K562 (cell line): ENCODE data around the gene TREH.

Experiments used
- ELF4 ChIP-seq: fragments of 450-650 bp; formaldehyde crosslinking; IDR thresholded peaks from 2 replicates; pipeline ENCODE4 v1.4.0; 2022; ENCODE audit warnings: missing genetic modification characterization
- EP300 ChIP-seq: IDR thresholded peaks from 2 replicates; pipeline ENCODE4 v1.6.1; 2012; ENCODE audit warnings: low read length, improper control_type of control experiment
- HDAC2 ChIP-seq: fragments of 450-650 bp; IDR thresholded peaks from 2 replicates; pipeline ENCODE4 v1.6.1; 2016; ENCODE audit warnings: mild to moderate bottlenecking
- JUND ChIP-seq, 2 experiments: IDR thresholded peaks; 2 replicates in 1 of 2; 3 replicates in 1 of 2; pipeline ENCODE4 v1.6.1; 2011; ENCODE audit warnings: borderline replicate concordance in 2 of 2, low read depth in 2 of 2, low read length in 2 of 2, improper control_type of control experiment in 1 of 2, missing biosample characterization in 1 of 2, missing genetic modification characterization in 1 of 2, missing genetic modification reagents in 1 of 2
- RUNX1 ChIP-seq: sonication (generic); IDR thresholded peaks from 2 replicates; pipeline ENCODE4 v1.6.1; 2016; ENCODE audit warnings: antibody characterized with exemption, low read depth
- SMARCC2 ChIP-seq: fragments of 450-650 bp; IDR thresholded peaks from 2 replicates; pipeline ENCODE4 v1.6.1; 2017; ENCODE audit warnings: antibody characterized with exemption, moderate library complexity, mild to moderate bottlenecking, low read depth
- SUPT5H ChIP-seq: fragments of 450-650 bp; IDR thresholded peaks from 2 replicates; pipeline ENCODE4 v1.6.1; 2016
- ZNF644 ChIP-seq: fragments of 200-800 bp; sonication (Bioruptor generic); IDR thresholded peaks from 2 replicates; pipeline ENCODE4 v1.6.1; 2016; ENCODE audit warnings: low read depth, missing genetic modification characterization, missing compliant biosample characterization
- TF ChIP-seq, protein P1 (sequence below), 2 experiments: fragments of 450-650 bp; conservative IDR thresholded peaks; 2 replicates each; pipeline ENCODE4 v1.6.1; 2017; ENCODE audit warnings: mild to moderate bottlenecking in 2 of 2, moderate library complexity in 2 of 2
- TF ChIP-seq, protein P2 (sequence below): sonication (generic); formaldehyde crosslinking; IDR thresholded peaks from 2 replicates; pipeline ENCODE4 v1.8.0; 2023; ENCODE audit warnings: mild to moderate bottlenecking, missing genetic modification reagents
- TF ChIP-seq, protein P3 (sequence below): fragments of 250-450 bp; sonication (Bioruptor Pico); IDR thresholded peaks from 2 replicates; pipeline ENCODE4 v1.9.0; 2021; ENCODE audit warnings: mild to moderate bottlenecking, inconsistent platforms
- TF ChIP-seq, protein P4 (sequence below): fragments of 250-450 bp; sonication (Bioruptor Pico); IDR thresholded peaks from 2 replicates; pipeline ENCODE4 v1.4.0; 2020; ENCODE audit warnings: mild to moderate bottlenecking

DNA sequence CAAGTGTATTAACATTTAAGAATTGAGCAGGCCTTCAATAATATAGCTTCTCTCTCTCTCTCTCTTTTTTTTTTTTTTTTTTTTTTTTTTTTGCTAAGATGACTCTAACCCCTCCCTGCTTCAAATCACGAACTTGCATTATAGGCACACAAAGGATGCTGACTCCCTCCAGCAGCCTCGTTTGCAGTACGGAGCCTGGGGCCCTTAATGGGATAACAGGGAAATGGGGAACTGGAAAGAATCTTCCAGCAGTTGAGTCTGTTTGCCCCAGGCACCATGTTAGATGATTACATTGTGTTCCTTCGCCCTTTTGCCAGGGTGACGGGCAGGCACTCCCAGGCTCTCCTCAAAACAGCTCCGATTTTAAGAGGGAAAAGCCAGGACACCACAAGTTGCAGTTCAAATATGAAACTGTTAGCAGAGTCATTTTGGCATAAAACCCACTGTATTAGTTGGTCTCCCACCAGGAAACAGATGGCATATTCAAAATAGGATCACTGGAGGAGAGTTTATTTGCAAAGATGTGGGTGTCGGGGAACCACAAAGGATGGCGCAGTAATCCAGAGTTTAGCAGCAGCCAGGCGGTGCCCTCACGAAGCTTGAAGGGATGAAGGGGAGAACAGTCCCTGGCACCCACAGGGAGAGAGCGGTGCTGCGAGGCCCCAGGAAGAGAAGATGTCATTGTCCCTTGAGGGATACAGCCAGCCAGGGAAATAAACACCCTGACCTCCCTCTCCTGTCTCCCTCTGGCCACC, 26.5 kb upstream of the TREH start:
- TF ChIP-seq HDAC2 (no peak), EP300 (no peak), SMARCC2 (no peak), SUPT5H (no peak), ELF4 (no peak), ZNF644 (no peak), RUNX1 (no peak), JUND (IDR thresholded peaks at IDR 0.05; ENCODE audit: borderline replicate concordance, low read depth, low read length) (no peak), JUND (tag; IDR thresholded peaks at IDR 0.05; ENCODE audit: borderline replicate concordance, low read depth, low read length) (no peak)
- TF ChIP-seq, protein P1, sequence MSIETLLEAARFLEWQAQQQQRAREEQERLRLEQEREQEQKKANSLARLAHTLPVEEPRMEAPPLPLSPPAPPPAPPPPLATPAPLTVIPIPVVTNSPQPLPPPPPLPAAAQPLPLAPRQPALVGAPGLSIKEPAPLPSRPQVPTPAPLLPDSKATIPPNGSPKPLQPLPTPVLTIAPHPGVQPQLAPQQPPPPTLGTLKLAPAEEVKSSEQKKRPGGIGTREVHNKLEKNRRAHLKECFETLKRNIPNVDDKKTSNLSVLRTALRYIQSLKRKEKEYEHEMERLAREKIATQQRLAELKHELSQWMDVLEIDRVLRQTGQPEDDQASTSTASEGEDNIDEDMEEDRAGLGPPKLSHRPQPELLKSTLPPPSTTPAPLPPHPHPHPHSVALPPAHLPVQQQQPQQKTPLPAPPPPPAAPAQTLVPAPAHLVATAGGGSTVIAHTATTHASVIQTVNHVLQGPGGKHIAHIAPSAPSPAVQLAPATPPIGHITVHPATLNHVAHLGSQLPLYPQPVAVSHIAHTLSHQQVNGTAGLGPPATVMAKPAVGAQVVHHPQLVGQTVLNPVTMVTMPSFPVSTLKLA (conservative IDR thresholded peaks at IDR 0.05): no peak
- TF ChIP-seq, protein P2, sequence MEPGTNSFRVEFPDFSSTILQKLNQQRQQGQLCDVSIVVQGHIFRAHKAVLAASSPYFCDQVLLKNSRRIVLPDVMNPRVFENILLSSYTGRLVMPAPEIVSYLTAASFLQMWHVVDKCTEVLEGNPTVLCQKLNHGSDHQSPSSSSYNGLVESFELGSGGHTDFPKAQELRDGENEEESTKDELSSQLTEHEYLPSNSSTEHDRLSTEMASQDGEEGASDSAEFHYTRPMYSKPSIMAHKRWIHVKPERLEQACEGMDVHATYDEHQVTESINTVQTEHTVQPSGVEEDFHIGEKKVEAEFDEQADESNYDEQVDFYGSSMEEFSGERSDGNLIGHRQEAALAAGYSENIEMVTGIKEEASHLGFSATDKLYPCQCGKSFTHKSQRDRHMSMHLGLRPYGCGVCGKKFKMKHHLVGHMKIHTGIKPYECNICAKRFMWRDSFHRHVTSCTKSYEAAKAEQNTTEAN (CRISPR knock-in tag): no peak
- TF ChIP-seq, protein P3, sequence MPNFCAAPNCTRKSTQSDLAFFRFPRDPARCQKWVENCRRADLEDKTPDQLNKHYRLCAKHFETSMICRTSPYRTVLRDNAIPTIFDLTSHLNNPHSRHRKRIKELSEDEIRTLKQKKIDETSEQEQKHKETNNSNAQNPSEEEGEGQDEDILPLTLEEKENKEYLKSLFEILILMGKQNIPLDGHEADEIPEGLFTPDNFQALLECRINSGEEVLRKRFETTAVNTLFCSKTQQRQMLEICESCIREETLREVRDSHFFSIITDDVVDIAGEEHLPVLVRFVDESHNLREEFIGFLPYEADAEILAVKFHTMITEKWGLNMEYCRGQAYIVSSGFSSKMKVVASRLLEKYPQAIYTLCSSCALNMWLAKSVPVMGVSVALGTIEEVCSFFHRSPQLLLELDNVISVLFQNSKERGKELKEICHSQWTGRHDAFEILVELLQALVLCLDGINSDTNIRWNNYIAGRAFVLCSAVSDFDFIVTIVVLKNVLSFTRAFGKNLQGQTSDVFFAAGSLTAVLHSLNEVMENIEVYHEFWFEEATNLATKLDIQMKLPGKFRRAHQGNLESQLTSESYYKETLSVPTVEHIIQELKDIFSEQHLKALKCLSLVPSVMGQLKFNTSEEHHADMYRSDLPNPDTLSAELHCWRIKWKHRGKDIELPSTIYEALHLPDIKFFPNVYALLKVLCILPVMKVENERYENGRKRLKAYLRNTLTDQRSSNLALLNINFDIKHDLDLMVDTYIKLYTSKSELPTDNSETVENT (CRISPR knock-in tag): no peak
- TF ChIP-seq, protein P4, sequence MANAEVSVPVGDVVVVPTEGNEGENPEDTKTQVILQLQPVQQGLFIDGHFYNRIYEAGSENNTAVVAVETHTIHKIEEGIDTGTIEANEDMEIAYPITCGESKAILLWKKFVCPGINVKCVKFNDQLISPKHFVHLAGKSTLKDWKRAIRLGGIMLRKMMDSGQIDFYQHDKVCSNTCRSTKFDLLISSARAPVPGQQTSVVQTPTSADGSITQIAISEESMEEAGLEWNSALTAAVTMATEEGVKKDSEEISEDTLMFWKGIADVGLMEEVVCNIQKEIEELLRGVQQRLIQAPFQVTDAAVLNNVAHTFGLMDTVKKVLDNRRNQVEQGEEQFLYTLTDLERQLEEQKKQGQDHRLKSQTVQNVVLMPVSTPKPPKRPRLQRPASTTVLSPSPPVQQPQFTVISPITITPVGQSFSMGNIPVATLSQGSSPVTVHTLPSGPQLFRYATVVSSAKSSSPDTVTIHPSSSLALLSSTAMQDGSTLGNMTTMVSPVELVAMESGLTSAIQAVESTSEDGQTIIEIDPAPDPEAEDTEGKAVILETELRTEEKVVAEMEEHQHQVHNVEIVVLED (CRISPR knock-in tag): no peak
